ENCODE results near the gene SEMA3F.

- no peak for TF ChIP-seq CTCF (conservative IDR thresholded peaks at IDR 0.05 in 1 of 2, IDR thresholded peaks at IDR 0.05 in 1 of 2; ENCODE audit: extremely low read depth in 1 of 2, insufficient read depth in 1 of 2, low read depth in 1 of 2, low read length in 2 of 2)
- no peak for TF ChIP-seq EZH2 (IDR thresholded peaks at IDR 0.05; ENCODE audit: borderline replicate concordance, low read length)
Measured at GRCh38 chr3:50185230-50185629, 30.1 kb downstream of the SEMA3F start.

All from mammary epithelial cell (primary cell).